Measurements from ENCODE around the gene THOC1.

The THOC1 gene

GRCh38 chr18:191725-192124 lies 76.1 kb downstream of the THOC1 start:
- Histone ChIP-seq H3K27ac (ENCODE audit: low read depth, low read length) (no peak overlapping the region), H3K27me3 (ENCODE audit: insufficient read depth, low read length) (no peaks in the 10 kb centered on the region), H3K4me3 (ENCODE audit: low read depth, low read length) (no peak overlapping the region), H3K36me3 (ENCODE audit: insufficient read depth, low read length) (peaks cover 9% of the 10 kb centered on the region; the same call in 1 of the 2 replicates), H2AFZ (ENCODE audit: low read length, unreplicated experiment) (no peak overlapping the region), H3K4me1 (ENCODE audit: control insufficient read depth, insufficient read depth, low read length, unreplicated experiment) (peaks cover 6% of the 10 kb centered on the region), H3K79me2 (ENCODE audit: control insufficient read depth, insufficient read depth, low read length, unreplicated experiment) (peaks cover 38% of the 10 kb centered on the region)

- Histone ChIP-seq H3K4me3 (ENCODE audit: low read depth, low read length) (no peak overlapping the region), H3K36me3 (ENCODE audit: insufficient read depth, low read length) (no peaks in the 10 kb centered on the region), H3K79me2 (ENCODE audit: control insufficient read depth, insufficient read depth, low read length, unreplicated experiment) (peaks cover 39% of the 10 kb centered on the region), H3K4me1 (ENCODE audit: control insufficient read depth, insufficient read depth, low read length, unreplicated experiment) (peaks cover 6% of the 10 kb centered on the region), H3K27me3 (ENCODE audit: insufficient read depth, low read length) (no peaks in the 10 kb centered on the region), H3K27ac (ENCODE audit: low read depth, low read length) (no peak overlapping the region), H2AFZ (ENCODE audit: low read length, unreplicated experiment) (no peak overlapping the region)
Measured at GRCh38 chr18:189254-189653, 78.6 kb downstream of the THOC1 start.

DNA sequence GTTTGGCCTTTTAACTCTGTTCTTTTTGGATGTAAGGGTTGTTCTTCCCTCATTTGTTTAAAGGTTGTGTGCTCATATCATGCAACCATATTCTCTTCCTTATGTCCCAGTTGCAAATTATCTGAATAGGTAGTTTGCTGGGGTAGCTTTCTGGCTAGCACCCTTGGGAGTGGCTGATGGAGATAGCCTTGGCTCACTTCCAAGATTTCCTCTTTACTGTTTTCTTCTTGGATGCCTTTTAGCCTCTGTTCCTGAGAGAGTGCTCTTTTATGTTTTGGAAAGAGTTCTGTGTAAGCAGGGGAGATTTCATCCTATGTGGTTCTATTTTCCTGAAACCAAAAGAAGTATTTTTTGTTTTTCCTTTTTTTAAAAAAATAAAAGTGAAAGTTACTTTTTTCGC lies 84.1 kb downstream of the THOC1 start:
- Histone ChIP-seq H2AFZ (ENCODE audit: low read length, unreplicated experiment) (no peak overlapping the region), H3K4me1 (ENCODE audit: control insufficient read depth, insufficient read depth, low read length, unreplicated experiment) (peaks cover 17% of the 10 kb centered on the region), H3K27ac (ENCODE audit: low read depth, low read length) (no peak overlapping the region), H3K79me2 (ENCODE audit: control insufficient read depth, insufficient read depth, low read length, unreplicated experiment) (peaks cover 28% of the 10 kb centered on the region), H3K36me3 (ENCODE audit: insufficient read depth, low read length) (peaks cover 21% of the 10 kb centered on the region), H3K27me3 (ENCODE audit: insufficient read depth, low read length) (no peaks in the 10 kb centered on the region), H3K4me3 (ENCODE audit: low read depth, low read length) (no peak overlapping the region)

- Histone ChIP-seq H2AFZ (ENCODE audit: low read length, unreplicated experiment) (no peak overlapping the region), H3K4me3 (ENCODE audit: low read depth, low read length) (no peak overlapping the region), H3K27me3 (ENCODE audit: insufficient read depth, low read length) (no peaks in the 10 kb centered on the region), H3K79me2 (ENCODE audit: control insufficient read depth, insufficient read depth, low read length, unreplicated experiment) (peaks cover 27% of the 10 kb centered on the region), H3K36me3 (ENCODE audit: insufficient read depth, low read length) (peaks cover 21% of the 10 kb centered on the region), H3K4me1 (ENCODE audit: control insufficient read depth, insufficient read depth, low read length, unreplicated experiment) (peaks cover 17% of the 10 kb centered on the region), H3K27ac (ENCODE audit: low read depth, low read length) (no peak overlapping the region)
Measured at GRCh38 chr18:181711-182110, 86.1 kb downstream of the THOC1 start.

DNA sequence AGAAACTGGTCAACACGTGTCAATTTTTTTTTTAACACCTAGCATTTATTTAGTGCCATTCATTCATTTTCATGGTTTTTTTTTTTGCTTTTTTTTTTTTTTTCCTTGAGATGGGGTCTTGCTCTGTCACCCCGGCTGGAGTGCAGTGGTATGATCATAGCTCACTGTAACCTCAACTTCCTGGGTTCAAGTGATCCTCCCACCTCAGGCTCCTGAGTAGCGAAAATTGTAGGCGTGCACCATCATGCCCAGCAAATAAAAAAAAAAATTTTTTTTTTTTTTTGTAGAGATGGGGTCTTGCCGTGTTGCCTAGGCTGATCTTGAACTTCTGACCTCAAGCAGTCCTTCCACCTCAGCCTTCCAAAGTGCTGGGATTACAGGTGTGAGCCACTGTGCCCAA lies 88.3 kb downstream of the THOC1 start:
- H3K4me3 ChIP-seq (ENCODE audit: low read depth, low read length): no peak overlapping the region
- peaks cover 17% of the 10 kb centered on the region for H3K4me1 ChIP-seq (ENCODE audit: control insufficient read depth, insufficient read depth, low read length, unreplicated experiment)
- H3K79me2 ChIP-seq (ENCODE audit: control insufficient read depth, insufficient read depth, low read length, unreplicated experiment): peaks cover 39% of the 10 kb centered on the region
- peaks cover 21% of the 10 kb centered on the region for H3K36me3 ChIP-seq (ENCODE audit: insufficient read depth, low read length)
- no peak overlapping the region for H2AFZ ChIP-seq (ENCODE audit: low read length, unreplicated experiment)
- H3K27ac ChIP-seq (ENCODE audit: low read depth, low read length): no peak overlapping the region
- H3K27me3 ChIP-seq (ENCODE audit: insufficient read depth, low read length): no peaks in the 10 kb centered on the region

DNA sequence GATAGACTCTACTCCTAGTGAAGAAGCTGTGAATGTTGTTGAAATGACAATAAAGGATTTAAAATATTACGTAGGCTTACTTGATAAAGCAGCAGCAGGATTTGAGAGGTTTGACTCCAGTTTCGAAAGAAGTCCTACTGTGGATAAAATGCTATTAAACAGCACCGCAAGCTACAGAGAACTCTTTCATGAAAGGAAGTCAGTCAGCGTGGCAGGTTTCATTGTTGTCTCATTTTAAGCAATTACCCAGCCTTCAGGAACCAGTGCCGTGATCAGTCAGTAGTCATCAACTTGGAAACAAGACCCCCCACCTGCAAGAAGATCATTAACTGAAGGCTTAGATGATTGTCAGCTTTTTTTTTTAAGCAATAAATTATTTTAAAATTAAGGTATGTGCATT lies 95.5 kb downstream of the THOC1 start:
- H2AFZ ChIP-seq (ENCODE audit: low read length, unreplicated experiment): no peak overlapping the region
- H3K4me1 ChIP-seq (ENCODE audit: control insufficient read depth, insufficient read depth, low read length, unreplicated experiment): no peaks in the 10 kb centered on the region
- peaks cover 8% of the 10 kb centered on the region for H3K36me3 ChIP-seq (ENCODE audit: insufficient read depth, low read length)
- no peak overlapping the region for H3K27ac ChIP-seq (ENCODE audit: low read depth, low read length)
- H3K4me3 ChIP-seq (ENCODE audit: low read depth, low read length): no peak overlapping the region
- H3K27me3 ChIP-seq (ENCODE audit: insufficient read depth, low read length): no peaks in the 10 kb centered on the region
- H3K79me2 ChIP-seq (ENCODE audit: control insufficient read depth, insufficient read depth, low read length, unreplicated experiment): peaks cover 27% of the 10 kb centered on the region

All from ACC112 (cell line).